ELF-1 (cell line): Measurements from ENCODE around the gene SYNM.

Experiments
- DNase-seq: peaks from one replicate; pipeline ENCODE4 v3.0.0-alpha.2; 2016; ENCODE audit warnings: low read depth, low spot score

The SYNM gene

GRCh38 chr15:99140590-99140989 lies 35.7 kb downstream of the SYNM start:
- DNase-seq: no peak

DNA sequence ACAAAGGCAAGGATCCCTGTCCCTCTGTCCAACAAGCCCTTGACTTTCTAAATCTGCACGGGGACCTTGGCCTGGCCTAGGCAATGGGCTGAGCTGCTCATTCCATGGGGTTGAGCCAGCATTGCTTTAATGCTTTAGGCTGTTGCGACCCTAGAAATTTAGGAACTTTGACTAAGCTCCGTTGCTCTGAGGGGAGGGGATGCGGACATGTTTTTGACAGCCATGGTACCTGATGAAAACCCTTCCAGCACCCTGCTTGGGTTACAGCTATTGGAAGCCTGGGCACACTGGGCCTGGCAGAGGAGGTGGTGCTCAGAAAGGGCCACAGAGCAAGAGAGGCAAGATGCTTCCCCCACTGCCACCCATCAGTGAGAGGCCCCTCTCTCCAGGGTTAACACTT lies 37.1 kb downstream of the SYNM start:
- DNase-seq: no peak

GRCh38 chr15:99142562-99142961 lies 37.7 kb downstream of the SYNM start:
- DNase-seq: no peak

GRCh38 chr15:99143242-99143641 lies 38.4 kb downstream of the SYNM start:
- DNase-seq: no peak

DNA sequence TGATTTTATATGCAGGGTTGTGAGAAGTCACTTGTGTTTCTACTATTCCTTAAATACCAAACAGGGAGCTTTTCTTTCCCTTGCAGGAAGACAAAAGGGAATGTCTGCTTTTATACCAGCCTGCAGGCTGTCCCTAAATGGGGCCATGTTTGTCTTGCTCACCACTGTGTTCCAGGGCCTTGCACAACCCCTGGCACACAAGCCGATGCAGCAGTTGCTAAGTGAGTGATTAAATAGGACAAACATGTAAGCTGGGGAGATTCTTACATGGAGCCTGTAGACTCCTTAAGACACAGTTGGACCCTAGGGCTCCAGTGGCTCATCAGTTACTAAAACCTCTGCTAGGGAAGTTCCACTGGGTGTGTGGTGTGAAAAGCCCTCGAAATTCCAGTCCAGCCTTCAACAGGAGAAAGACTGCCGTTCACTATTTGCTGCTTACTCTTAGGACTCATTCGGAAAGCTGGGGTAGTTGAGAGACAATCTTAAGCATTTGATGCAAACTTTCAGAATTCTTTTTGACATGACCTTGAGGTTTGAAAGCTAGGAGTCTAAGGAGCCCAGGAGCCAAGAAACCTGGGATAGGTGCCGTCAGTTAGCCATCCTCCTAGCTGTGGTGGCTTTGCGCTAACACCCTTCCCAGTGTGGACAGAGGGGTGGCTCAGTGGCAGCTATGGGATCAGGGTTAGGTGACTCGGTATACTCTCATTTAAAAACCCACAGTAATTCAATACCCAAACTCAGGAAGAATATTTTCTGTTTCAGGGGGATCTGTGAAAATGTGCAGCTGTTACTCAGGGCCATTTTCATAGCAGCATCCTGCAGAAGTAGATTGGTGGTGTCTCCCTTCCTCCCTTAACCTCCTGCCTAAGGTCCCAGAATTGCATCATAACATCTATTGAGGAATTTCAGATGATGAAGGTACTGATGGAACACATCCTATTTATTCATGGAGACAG lies 39.1 kb downstream of the SYNM start:
- no peak for DNase-seq

DNA sequence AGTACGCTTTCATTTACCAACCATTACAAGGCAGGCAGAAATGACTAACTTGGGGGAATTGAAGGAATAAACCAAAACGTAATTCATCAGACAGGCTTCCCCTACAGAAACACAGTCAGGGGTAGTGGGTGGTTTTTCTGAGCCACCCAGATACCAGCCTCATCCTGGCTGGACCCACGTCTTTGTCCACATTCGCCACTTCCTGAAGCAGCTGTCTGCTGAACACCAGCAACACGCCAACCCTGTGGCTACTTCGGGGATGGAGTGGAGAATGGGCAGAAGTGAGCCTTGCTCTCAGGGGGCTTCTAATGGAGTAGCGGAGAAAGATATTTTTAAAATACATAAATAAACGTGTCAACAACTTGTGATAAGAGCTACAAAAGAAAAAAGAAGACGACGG lies 40.1 kb downstream of the SYNM start:
- DNase-seq: no peak

- no peak for DNase-seq
Measured at GRCh38 chr15:99145778-99146177, 40.9 kb downstream of the SYNM start.

GRCh38 chr15:99146661-99147060 lies 41.8 kb downstream of the SYNM start:
- no peak for DNase-seq

- no peak for DNase-seq
Measured at GRCh38 chr15:99148851-99149276, 44.0 kb downstream of the SYNM start.

DNA sequence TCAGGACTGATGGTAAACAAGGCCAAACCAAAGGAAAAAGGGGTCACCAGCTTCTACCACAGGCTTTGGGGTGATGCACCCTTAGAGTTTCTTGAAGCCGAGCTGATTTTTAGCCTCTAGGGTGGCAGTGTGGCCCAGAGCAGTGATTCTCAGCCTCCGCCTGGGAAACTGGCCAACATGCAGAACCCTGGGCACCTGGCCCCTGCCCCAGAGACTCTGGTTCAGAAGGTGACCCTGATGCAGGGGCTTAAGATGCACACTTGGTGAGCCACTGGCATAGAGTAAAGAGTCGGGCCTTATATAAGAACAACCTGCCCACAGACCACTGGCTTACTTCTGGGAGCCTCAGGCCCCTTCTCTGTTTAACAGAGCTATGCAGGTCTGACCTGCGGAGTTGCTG lies 44.5 kb downstream of the SYNM start:
- DNase-seq: no peak

DNA sequence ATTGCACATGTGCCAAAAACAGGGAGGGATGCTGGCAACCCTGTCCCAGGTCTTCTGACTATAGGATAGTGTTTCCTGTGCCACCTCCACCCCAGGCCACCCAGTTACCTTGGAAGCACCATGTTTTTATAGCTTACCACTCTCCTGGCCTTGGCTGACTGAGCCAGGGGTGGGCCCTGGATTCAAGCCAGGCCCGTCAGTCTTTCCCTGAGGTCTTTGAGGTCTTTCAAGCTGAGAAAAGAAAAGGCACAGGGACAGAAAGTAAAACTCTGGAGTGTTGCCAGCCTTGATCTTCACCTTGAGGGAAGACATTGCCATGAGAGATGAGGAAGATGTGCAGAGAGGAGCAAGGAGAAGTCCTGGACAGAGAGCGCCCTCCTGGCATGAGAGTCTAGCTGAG lies 46.3 kb downstream of the SYNM start:
- DNase-seq: no peak

- DNase-seq: no peak
Measured at GRCh38 chr15:99153026-99153535, 48.2 kb downstream of the SYNM start.

- no peak for DNase-seq
Measured at GRCh38 chr15:99154271-99154670, 49.4 kb downstream of the SYNM start.

GRCh38 chr15:99155961-99156443 lies 51.1 kb downstream of the SYNM start:
- no peak for DNase-seq

GRCh38 chr15:99157456-99157855 lies 52.6 kb downstream of the SYNM start:
- no peak for DNase-seq

- no peak for DNase-seq
Measured at GRCh38 chr15:99158626-99159412, 53.9 kb downstream of the SYNM start.

DNA sequence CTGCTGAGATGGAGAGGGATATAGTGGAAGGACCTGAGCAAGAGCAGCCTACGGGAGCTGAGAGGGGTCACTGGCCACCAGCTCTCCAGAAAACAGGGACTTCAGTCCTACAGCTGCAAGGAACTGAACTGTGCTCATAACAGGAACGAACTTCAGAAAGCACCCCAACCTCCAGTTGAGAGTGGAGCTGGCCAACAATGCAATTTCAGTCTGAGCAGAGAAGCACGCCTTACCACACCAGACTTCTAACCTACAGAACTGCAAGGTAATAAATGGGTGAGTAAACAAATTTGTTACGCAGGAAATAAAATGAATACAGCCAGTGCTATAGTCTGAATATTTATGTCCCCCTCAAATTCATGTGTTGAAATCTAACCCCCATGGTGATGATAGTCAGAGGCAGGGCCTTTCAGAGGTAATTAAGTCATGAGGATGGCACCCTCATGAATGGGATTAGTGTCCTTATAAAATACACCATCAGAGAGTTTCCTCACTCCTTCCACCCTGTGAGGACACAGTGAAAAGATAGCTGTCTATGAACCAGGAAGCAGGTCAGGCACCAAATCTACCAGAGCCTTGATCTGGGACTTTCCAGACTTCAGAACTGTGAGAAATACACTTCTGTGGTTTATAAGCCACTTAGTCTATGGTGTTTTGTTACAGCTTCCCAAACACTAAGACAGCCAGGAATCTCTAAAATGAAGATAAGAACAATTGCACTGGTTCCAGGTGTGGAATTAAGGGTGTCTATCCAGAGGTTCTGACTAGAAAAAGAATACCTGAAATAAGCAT lies 58.6 kb downstream of the SYNM start:
- no peak for DNase-seq

DNA sequence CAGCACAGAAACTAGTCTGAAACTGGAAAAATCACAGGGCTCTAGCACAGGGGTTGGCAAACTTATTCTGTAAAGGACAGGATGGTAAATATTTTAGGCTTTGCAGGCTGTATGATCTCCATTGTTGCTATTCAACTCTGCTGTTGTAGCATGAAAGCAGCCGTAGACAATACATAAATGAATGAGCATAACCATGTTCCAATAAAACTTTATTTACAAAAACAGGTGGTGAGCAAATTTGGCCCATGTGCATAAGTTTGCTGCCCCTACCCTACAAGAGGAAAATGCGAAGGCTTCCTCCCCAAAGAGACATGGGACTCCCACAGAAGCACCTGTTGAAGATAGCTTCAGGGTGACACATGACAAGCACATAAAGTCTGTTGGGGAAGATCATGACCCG lies 59.2 kb downstream of the SYNM start:
- DNase-seq: no peak

DNA sequence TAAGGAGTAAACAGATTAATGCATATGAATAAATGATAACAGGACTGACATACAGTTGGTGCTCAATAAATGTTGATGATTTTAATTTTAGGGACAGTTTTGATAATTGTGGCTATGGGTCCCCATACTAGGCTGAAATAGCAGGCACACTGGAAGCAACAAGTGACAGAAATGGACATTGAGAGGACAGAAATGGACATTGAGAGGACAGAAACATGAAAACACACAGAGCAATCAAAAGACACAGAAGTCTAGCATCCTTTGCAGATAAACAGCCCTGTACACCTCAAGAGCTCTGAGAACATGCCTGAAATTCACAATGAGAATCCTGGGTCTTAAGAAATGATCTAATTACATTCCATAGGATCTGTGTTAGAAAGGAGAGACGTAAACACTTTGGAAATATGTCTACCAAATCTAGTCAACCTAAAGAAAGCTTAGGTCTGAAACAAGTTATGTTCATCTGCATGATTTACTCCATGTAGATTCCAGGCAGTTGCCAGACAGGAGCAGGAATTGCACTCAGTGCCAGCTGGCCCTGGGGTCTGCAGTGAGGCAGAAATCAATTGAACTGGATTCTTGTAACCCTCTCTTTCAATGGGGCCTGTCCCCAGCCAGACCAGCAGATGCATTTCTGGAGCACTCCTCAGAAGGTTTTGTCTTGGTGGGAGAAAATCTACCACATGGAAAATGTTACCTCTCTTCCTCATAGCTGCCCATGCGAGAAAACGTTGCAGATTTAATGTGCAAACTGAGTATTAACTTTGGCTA lies 60.3 kb downstream of the SYNM start:
- DNase-seq: no peak

DNA sequence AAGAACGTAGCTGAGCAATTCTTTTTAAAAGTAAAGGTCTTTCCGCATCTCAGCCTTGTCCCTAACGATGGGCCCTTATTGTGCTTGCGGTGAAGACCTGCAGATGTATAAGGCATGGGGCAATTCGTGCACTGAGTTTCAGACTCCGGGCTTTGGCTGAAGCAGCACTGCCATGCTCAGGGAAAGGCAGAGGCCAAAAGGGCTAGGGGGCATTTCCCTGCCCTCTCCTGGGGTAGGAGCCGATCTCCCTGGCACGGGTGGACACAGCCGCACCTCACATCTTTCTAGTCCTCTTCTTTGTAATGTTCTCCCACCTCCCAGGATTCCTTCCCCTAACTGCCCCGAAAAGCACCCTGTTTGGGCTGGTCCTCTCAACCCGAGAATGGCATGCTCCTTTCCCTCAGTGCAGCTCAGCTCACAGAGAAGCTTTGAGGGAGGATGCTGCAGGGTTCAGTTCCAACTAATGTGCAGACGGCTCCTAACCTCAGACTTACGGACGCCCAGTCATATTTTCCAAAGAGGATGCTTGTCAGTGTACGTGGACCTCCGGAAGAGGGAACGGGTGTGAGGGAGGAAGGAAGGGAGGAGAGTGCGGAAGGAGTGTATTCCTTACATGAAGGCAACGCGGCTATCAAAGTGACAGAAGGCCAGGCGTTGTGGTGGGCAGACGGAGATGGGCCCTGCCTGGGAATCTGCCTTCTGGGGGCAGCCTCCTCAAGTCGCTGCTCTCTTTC lies 61.2 kb downstream of the SYNM start:
- no peak for DNase-seq
